Upper lobe of left lung (tissue), 4 donors: ENCODE results near the gene DENND4C.

ENCODE experiments used
- EP300 ChIP-seq, 4 donors: sonication (generic); formaldehyde crosslinking; IDR thresholded peaks; one replicate each; pipeline ENCODE4 v1.5.1; 2017; ENCODE audit warnings: antibody characterized with exemption in 4 of 4, control low read depth in 2 of 4
- POLR2A ChIP-seq, 4 donors: fragments of 450-650 bp; IDR thresholded peaks; one replicate each; pipeline ENCODE4 v1.5.1; 2016 to 2017; ENCODE audit warnings: antibody characterized with exemption in 4 of 4, mild to moderate bottlenecking in 2 of 4
- TF ChIP-seq, protein P1 (sequence below), 6 experiments: fragments of 450-650 bp in 4 of 6; fragments of 200-600 bp in 2 of 6; sonication (generic) in 2 of 6; IDR thresholded peaks; one replicate each; pipeline ENCODE4 v1.5.1; 2016 to 2019; ENCODE audit warnings: antibody characterized with exemption in 6 of 6

DNA sequence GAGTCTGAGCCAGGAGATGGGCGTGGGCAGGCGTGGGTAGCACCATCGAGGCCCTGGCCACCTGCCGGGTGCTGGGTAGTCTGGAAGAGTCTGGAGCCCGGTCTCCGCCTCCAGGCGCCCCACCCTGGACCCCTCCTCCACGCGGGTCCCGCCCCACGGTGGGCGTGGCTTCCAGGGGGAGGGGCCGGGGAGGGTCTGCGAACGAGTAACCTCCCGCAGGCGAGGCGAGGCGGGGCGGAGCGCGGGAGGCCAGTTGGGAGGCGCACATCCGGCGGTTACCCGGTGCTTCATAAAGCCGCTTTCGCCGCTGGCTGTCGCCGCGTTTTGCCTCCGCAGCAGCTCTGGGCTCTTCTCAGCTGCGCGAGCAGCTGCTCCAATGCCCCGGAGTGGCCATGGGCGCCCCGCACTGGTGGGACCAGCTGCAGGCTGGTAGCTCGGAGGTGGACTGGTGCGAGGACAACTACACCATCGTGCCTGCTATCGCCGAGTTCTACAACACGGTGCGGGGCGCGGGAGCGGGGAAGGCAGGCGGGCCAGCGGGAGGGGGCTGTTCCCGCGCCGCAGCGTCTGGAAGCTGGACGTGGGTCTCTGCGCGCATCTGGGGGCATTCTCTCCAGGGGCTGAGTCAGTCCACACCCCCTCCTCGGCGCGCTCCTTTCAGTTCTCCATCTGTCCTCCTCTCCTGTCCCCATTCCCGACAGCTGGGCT lies 178.4 kb downstream of the DENND4C start, which contains the start of gene ACER2:
- TF ChIP-seq, protein P1, sequence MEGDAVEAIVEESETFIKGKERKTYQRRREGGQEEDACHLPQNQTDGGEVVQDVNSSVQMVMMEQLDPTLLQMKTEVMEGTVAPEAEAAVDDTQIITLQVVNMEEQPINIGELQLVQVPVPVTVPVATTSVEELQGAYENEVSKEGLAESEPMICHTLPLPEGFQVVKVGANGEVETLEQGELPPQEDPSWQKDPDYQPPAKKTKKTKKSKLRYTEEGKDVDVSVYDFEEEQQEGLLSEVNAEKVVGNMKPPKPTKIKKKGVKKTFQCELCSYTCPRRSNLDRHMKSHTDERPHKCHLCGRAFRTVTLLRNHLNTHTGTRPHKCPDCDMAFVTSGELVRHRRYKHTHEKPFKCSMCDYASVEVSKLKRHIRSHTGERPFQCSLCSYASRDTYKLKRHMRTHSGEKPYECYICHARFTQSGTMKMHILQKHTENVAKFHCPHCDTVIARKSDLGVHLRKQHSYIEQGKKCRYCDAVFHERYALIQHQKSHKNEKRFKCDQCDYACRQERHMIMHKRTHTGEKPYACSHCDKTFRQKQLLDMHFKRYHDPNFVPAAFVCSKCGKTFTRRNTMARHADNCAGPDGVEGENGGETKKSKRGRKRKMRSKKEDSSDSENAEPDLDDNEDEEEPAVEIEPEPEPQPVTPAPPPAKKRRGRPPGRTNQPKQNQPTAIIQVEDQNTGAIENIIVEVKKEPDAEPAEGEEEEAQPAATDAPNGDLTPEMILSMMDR (IDR thresholded peaks at IDR 0.05): peak in 1 of 6 experiments; percentile 33
- TF ChIP-seq EP300 (IDR thresholded peaks at IDR 0.05) (no peak), POLR2A (IDR thresholded peaks at IDR 0.05) (peak in 3 of 4 donors; percentile 73 to 95 (median 92))
